ENCODE results near the gene SAMD14. TPM values are rescaled to one million over a fixed set of nuclear protein-coding genes. Genes with fewer than 3 reads are reported as not detected.

Gene SAMD14
- total and polyA plus RNA-seq, 2 donors (not counting 1 experiment from before 2014, with no cell fraction given), result 0.13 to 0.89 TPM

DNA sequence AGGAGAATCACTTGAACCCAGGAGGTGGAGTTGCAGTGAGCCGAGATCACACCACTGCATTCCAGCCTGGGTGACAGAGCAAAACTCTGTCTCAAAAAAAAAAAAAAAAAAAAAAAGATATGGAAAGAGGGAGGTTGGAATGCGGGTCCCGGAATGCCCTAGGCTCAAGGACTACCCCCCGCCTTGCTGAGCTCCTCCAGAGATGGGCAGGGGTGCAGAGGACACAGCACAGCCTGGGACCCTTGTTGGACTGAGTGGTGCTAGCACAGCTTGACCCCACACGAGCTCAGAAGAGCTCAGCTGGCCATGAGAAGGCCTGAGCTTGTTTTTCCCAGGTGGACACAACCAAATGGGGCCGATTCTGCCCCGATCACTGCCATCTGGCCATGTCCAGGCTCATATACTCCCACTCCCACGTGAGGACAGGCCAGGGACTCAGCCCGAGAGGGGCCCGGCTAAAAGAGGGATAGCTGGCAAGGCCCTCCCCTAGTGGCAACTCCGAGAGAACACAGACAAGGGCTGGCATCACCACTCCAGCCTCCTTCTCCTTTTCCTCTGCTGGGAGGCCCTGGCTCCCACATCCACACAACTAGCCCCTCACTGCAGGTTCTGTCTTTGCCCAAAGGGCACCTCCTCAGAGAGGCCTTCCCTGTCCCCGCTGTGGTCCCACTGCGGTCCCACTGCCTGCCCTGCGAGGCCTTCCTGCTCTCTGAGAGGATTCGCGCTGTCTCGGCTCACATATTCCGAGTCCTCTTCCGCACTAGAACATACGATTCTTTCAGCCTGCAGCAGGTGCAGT, 46.8 kb upstream of the SAMD14 start:
- CTCF ChIA-PET, result interaction anchor here (2.2 to 3.8 kb wide), 8 partner anchors 7 to 83 kb away, joined by 8 to 27 read pairs (median 18); partner anchors contain the start of gene COL1A1
- POLR2A ChIA-PET, result interaction anchor here (0.7 kb wide), 1 partner anchor 402 kb away, joined by 8 read pairs; no protein-coding TSS in a partner anchor
- no peaks in the 10 kb centered on the region for H3K27me3 Mint-ChIP-seq
- no peaks in the 10 kb centered on the region for H3K27me3 ChIP-seq (replicated peaks in 1 of 4; ENCODE audit: control extremely low read depth in 1 of 4, control insufficient read depth in 3 of 4, insufficient read depth in 4 of 4, low read length in 3 of 4)
- no peaks in the 10 kb centered on the region for H3K9me3 ChIP-seq (ENCODE audit: control extremely low read depth in 1 of 3, control insufficient read depth in 2 of 3, insufficient read depth in 1 of 3, low read length in 2 of 3)
- H3K4me3 Mint-ChIP-seq, result no peak overlapping the region
- no peak overlapping the region for H3K27ac Mint-ChIP-seq
- no peaks in the 10 kb centered on the region for H3K9me3 Mint-ChIP-seq (ENCODE audit: insufficient read depth)
- no peak overlapping the region for H3K4me3 ChIP-seq (ENCODE audit: control extremely low read depth in 1 of 5, extremely low read depth in 1 of 5, insufficient read depth in 1 of 5, low read depth in 2 of 5, low read length in 4 of 5)
- peaks cover 11% of the 10 kb centered on the region for H3K4me1 Mint-ChIP-seq
- ATAC-seq (ENCODE audit: low read depth), result no peak
- peaks cover 5 to 12% of the 10 kb centered on the region in 2 donors for H3K4me1 ChIP-seq (ENCODE audit: control insufficient read depth in 2 of 2, insufficient read depth in 2 of 2, low read length in 2 of 2)
- intact Hi-C loops (cut with micrococcal nuclease), result no loop called here
- no peaks in the 10 kb centered on the region for H3K36me3 ChIP-seq (replicated peaks in 1 of 2; ENCODE audit: control extremely low read depth in 1 of 2, control insufficient read depth in 1 of 2, extremely low read depth in 1 of 2, insufficient read depth in 2 of 2, low read length in 1 of 2)
- H3K9ac ChIP-seq (ENCODE audit: low read length), result no peak overlapping the region
- DNase-seq, result no peak
- no peak overlapping the region for H3K4me2 ChIP-seq (replicated peaks; ENCODE audit: low read depth, low read length, poor library complexity, severe bottlenecking)
- H4K20me1 ChIP-seq (ENCODE audit: control insufficient read depth, insufficient read depth, low read length, poor library complexity, severe bottlenecking), result no peaks in the 10 kb centered on the region
- no peaks in the 10 kb centered on the region for H3K79me2 ChIP-seq (ENCODE audit: control insufficient read depth, insufficient read depth, low read length)
- TF ChIP-seq, protein P1, sequence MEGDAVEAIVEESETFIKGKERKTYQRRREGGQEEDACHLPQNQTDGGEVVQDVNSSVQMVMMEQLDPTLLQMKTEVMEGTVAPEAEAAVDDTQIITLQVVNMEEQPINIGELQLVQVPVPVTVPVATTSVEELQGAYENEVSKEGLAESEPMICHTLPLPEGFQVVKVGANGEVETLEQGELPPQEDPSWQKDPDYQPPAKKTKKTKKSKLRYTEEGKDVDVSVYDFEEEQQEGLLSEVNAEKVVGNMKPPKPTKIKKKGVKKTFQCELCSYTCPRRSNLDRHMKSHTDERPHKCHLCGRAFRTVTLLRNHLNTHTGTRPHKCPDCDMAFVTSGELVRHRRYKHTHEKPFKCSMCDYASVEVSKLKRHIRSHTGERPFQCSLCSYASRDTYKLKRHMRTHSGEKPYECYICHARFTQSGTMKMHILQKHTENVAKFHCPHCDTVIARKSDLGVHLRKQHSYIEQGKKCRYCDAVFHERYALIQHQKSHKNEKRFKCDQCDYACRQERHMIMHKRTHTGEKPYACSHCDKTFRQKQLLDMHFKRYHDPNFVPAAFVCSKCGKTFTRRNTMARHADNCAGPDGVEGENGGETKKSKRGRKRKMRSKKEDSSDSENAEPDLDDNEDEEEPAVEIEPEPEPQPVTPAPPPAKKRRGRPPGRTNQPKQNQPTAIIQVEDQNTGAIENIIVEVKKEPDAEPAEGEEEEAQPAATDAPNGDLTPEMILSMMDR (IDR thresholded peaks at IDR 0.05), result no peak
- no peak for TF ChIP-seq EZH2 (IDR thresholded peaks at IDR 0.05; ENCODE audit: borderline replicate concordance, insufficient read depth, low read depth, low read length, poor library complexity, severe bottlenecking)
- no peak overlapping the region for H2AFZ ChIP-seq (ENCODE audit: insufficient read depth, low read depth, low read length, poor library complexity, severe bottlenecking)
- H3K27ac ChIP-seq (ENCODE audit: low read length in 2 of 2), result no peak overlapping the region
- 95% methylated on average over 19 of the region's 20 CpGs for WGBS (ENCODE audit: insufficient coverage)
